Caco-2 (cell line): ENCODE data around the gene PML. TPM values are rescaled to one million over a fixed set of nuclear protein-coding genes. Genes with fewer than 3 reads are reported as not detected.

Experiments
- BruUV-seq: library from RNA; stranded (reverse); fragments of 400-500 nt; replicated peaks from 2 replicates; lab custom pipeline; 2021; lab: Mats Ljungman, UMichigan
- CTCF ChIA-PET: fragments of 300-600 bp; sonication (Branson Sonifier 250); formaldehyde crosslinking; loops from one replicate; lab custom pipeline; 2022; ENCODE audit warnings: antibody characterized with exemption; lab: Charles Lee
- POLR2A ChIA-PET: fragments of 300-600 bp; sonication (Branson Sonifier 250); formaldehyde crosslinking; loops from one replicate; lab custom pipeline; 2022; ENCODE audit warnings: antibody characterized with exemption; lab: Charles Lee
- DNase-seq, 2 experiments: peaks; one replicate each; pipeline versions ENCODE4 v3.0.0 to v3.0.0-alpha.2; 2020 to 2022
- H3K27me3 ChIP-seq: replicated peaks from 2 replicates; pipeline ENCODE4 v1.6.0; 2011; ENCODE audit warnings: low read length; ENCODE audit not compliant: control insufficient read depth, insufficient read depth
- H3K36me3 ChIP-seq: 2 replicates; pipeline ENCODE4 v1.5.1; 2011; ENCODE audit warnings: low read length; ENCODE audit not compliant: control insufficient read depth, insufficient read depth
- H3K4me1 ChIP-seq: fragments of 250-450 bp; sonication (Bioruptor Pico); 2 replicates; pipeline ENCODE4 v1.5.1; 2020; ENCODE audit warnings: mild to moderate bottlenecking
- H3K4me3 ChIP-seq: 2 replicates; pipeline ENCODE4 v1.5.1; 2011; ENCODE audit warnings: low read depth, mild to moderate bottlenecking, control low read depth, low read length
- H3K9me3 ChIP-seq: fragments of 250-450 bp; sonication (Bioruptor Pico); 2 replicates; pipeline ENCODE4 v1.5.1; 2020; ENCODE audit warnings: mild to moderate bottlenecking, moderate library complexity
- H3K27ac Mint-ChIP-seq: one replicate; pipeline ENCODE4 v1.8.0; 2022; ENCODE audit warnings: mixed read lengths; ENCODE audit not compliant: unreplicated experiment
- H3K27me3 Mint-ChIP-seq: one replicate; pipeline ENCODE4 v1.8.0; 2022; ENCODE audit warnings: mixed read lengths; ENCODE audit not compliant: insufficient read depth, unreplicated experiment
- H3K36me3 Mint-ChIP-seq: one replicate; pipeline ENCODE4 v1.8.0; 2022; ENCODE audit warnings: mild to moderate bottlenecking, mixed read lengths; ENCODE audit not compliant: insufficient read depth, unreplicated experiment
- H3K4me1 Mint-ChIP-seq: one replicate; pipeline ENCODE4 v1.8.0; 2022; ENCODE audit warnings: low read depth, mixed read lengths; ENCODE audit not compliant: unreplicated experiment
- H3K4me3 Mint-ChIP-seq: one replicate; pipeline ENCODE4 v1.8.0; 2022; ENCODE audit warnings: mild to moderate bottlenecking, moderate library complexity, mixed read lengths; ENCODE audit not compliant: unreplicated experiment
- H3K9me3 Mint-ChIP-seq: one replicate; pipeline ENCODE4 v1.8.0; 2022; ENCODE audit warnings: mixed read lengths; ENCODE audit not compliant: unreplicated experiment
- intact Hi-C: fragments of 100-400 bp; cut with micrococcal nuclease; formaldehyde crosslinking; loops from one replicate; pipeline ENCODE4 v1.10.0; 2022; ENCODE audit not compliant: unreplicated experiment
- total RNA-seq: library from RNA; stranded (reverse); gene quantifications from 2 replicates; pipeline ENCODE4 v1.2.3, GENCODE V29; 2022
- TF ChIP-seq, protein P1 (sequence below), 2 experiments: fragments of 200-600 bp in 1 of 2; IDR thresholded peaks; 1 replicate in 1 of 2; 2 replicates in 1 of 2; pipeline versions ENCODE4 v1.5.1 to v1.8.0; 2011 to 2022; ENCODE audit warnings: antibody characterized with exemption in 1 of 2, control low read depth in 1 of 2, inconsistent platforms in 1 of 2, low read depth in 1 of 2, low read length in 1 of 2, mild to moderate bottlenecking in 1 of 2, moderate library complexity in 1 of 2; ENCODE audit not compliant: insufficient read depth in 1 of 2, severe bottlenecking in 1 of 2, unreplicated experiment in 1 of 2

PML gene
- total RNA-seq, 1 experiment from 2014 or later, result 18.7 TPM

DNA sequence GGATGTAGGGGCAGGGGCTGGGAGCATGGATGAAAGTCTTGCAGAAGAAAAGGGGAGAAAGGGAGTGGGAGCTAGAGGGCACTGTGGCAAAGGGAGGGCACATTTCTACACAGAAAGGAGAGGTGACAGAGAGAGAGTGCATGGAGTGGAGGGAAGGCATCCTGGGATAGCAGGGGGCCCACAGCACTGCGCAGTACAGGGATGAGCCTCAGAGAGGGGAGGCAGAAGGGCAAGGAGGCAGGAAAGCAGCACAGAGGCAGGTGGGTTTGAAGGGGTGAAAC, 7.8 kb upstream of the PML start:
- no peaks in the 10 kb centered on the region for H3K4me1 Mint-ChIP-seq
- intact Hi-C loops, result no loop called here
- POLR2A ChIA-PET, result no interaction called here

DNA sequence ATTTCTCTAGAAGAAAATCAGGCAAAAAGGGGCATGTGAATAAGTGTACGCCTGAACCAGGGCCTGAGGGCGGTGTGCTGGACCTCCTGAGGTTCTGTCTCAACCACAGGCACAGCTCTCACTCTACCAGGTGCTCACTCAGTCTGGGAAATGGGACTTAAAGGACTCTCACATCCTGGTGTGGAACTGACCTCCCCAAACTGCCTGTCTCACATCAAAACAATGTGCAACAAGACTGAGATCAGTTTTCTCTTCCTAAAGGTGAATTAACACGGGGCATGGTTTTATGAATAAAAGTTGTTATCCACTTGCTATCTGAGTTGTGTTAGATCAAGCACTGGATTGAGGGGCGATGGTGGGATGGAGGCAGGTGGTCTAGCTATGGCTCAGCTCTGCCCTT, 7.3 kb upstream of the PML start:
- H3K27me3 ChIP-seq, result no peaks in the 10 kb centered on the region
- no peak for DNase-seq
- POLR2A ChIA-PET, result no interaction called here
- H3K36me3 ChIP-seq, result no peaks in the 10 kb centered on the region
- H3K4me1 Mint-ChIP-seq, result no peaks in the 10 kb centered on the region
- no peak overlapping the region for H3K27ac Mint-ChIP-seq
- no peak overlapping the region for H3K4me3 Mint-ChIP-seq
- H3K9me3 ChIP-seq, result no peaks in the 10 kb centered on the region
- TF ChIP-seq, protein P1, sequence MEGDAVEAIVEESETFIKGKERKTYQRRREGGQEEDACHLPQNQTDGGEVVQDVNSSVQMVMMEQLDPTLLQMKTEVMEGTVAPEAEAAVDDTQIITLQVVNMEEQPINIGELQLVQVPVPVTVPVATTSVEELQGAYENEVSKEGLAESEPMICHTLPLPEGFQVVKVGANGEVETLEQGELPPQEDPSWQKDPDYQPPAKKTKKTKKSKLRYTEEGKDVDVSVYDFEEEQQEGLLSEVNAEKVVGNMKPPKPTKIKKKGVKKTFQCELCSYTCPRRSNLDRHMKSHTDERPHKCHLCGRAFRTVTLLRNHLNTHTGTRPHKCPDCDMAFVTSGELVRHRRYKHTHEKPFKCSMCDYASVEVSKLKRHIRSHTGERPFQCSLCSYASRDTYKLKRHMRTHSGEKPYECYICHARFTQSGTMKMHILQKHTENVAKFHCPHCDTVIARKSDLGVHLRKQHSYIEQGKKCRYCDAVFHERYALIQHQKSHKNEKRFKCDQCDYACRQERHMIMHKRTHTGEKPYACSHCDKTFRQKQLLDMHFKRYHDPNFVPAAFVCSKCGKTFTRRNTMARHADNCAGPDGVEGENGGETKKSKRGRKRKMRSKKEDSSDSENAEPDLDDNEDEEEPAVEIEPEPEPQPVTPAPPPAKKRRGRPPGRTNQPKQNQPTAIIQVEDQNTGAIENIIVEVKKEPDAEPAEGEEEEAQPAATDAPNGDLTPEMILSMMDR (IDR thresholded peaks at IDR 0.05; ENCODE audit: insufficient read depth in 1 of 2, low read depth in 1 of 2, low read length in 1 of 2, severe bottlenecking in 1 of 2, unreplicated experiment in 1 of 2), result no peak
- BruUV-seq, result no TSS peak
- H3K4me3 ChIP-seq, result no peak overlapping the region
- H3K27me3 Mint-ChIP-seq, result no peaks in the 10 kb centered on the region
- H3K4me1 ChIP-seq, result peaks cover 4% of the 10 kb centered on the region; the same call in 1 of the 2 replicates
- CTCF ChIA-PET, result interaction anchor here (0.6 to 0.7 kb wide), 2 partner anchors 13 to 14 kb away, joined by 3 read pairs; no protein-coding TSS in a partner anchor
- H3K9me3 Mint-ChIP-seq, result no peaks in the 10 kb centered on the region
- H3K36me3 Mint-ChIP-seq, result no peaks in the 10 kb centered on the region
- intact Hi-C loops, result no loop called here

More for the DNA sequence above, 7.8 kb upstream of the PML start:
- Histone ChIP-seq H3K36me3 (no peaks in the 10 kb centered on the region), H3K4me1 (peaks cover 4% of the 10 kb centered on the region; the same call in 1 of the 2 replicates), H3K27me3 (no peaks in the 10 kb centered on the region), H3K4me3 (no peak overlapping the region), H3K9me3 (no peaks in the 10 kb centered on the region)
- CTCF ChIA-PET, result interaction anchor here (0.7 kb wide), 1 partner anchor 13 kb away, joined by 3 read pairs; no protein-coding TSS in a partner anchor
- Mint-ChIP-seq H3K9me3 (no peaks in the 10 kb centered on the region), H3K27ac (no peak overlapping the region), H3K4me3 (no peak overlapping the region), H3K36me3 (no peaks in the 10 kb centered on the region), H3K27me3 (no peaks in the 10 kb centered on the region)
- BruUV-seq, result no TSS peak
- DNase-seq, result no peak
- TF ChIP-seq, protein P1 (IDR thresholded peaks at IDR 0.05; ENCODE audit: insufficient read depth in 1 of 2, low read depth in 1 of 2, low read length in 1 of 2, severe bottlenecking in 1 of 2, unreplicated experiment in 1 of 2), result no peak

DNA sequence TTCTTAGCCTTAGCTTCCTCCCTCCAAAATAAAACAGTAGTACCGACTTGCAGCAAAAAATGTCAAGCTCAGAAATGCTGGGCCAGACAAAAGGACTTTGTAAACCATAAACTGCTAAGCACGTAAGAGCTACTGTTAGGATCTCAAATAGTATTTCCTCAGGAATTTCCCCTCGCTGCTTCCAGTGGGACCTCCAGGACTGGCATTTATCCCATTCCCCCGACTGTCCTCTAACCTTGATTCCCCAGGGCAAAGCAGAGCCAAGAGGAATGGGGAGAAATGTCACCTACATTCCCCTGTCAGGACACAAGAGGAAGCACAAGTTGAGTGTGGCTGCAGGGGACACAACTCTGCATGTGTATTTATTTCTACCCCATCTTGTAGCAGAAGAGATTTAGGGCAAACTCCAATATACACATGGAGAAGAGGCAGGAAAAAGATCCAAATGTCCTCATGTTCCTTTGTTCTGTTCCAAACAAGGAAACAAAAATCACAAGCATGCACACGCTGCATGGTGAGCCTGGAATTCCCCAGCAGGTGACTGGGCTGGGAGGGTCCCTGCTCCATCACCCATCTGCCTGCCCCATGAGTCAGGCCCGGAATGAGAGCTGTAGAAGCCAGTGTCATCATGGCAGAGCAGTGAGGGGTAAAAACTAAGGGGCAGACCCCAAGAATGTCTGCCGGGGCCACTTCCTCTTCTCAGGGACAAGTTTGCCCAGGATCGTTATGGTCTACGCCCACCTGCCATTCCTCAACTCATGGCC, 6.7 kb upstream of the PML start:
- Mint-ChIP-seq H3K4me1 (peaks cover 4% of the 10 kb centered on the region), H3K27ac (no peak overlapping the region), H3K27me3 (no peaks in the 10 kb centered on the region)

More for the DNA sequence above, 6.7 kb upstream of the PML start:
- Mint-ChIP-seq H3K4me3 (no peak overlapping the region), H3K36me3 (no peaks in the 10 kb centered on the region), H3K9me3 (no peaks in the 10 kb centered on the region)
- H3K36me3 ChIP-seq, result no peaks in the 10 kb centered on the region
- no peak for DNase-seq
- TF ChIP-seq, protein P1 (IDR thresholded peaks at IDR 0.05; ENCODE audit: insufficient read depth in 1 of 2, low read depth in 1 of 2, low read length in 1 of 2, severe bottlenecking in 1 of 2, unreplicated experiment in 1 of 2), result no peak
- H3K27me3 ChIP-seq, result no peaks in the 10 kb centered on the region
- H3K4me1 ChIP-seq, result peaks cover 4% of the 10 kb centered on the region; the same call in 1 of the 2 replicates
- intact Hi-C loops, result no loop called here
- no TSS peak for BruUV-seq
- H3K4me3 ChIP-seq, result no peak overlapping the region
- ChIA-PET POLR2A (no interaction called here), CTCF (interaction anchor here (0.6 to 1.1 kb wide), 3 partner anchors 15 to 24 kb away, joined by 3 to 4 read pairs (median 3); no protein-coding TSS in a partner anchor)
- H3K9me3 ChIP-seq, result no peaks in the 10 kb centered on the region
